HEK293 (cell line): Measurements from ENCODE around the gene KIAA1328.

Experiments used
- CTCF ChIA-PET: fragments of 350-600 bp; formaldehyde crosslinking; extraction: SDS; loops from one replicate; lab custom pipeline; 2021; ENCODE audit warnings: antibody characterized with exemption; lab: Yijun Ruan, JAX
- POLR2A ChIA-PET: fragments of 300-600 bp; formaldehyde crosslinking; extraction: SDS; loops from one replicate; lab custom pipeline; 2020; ENCODE audit warnings: antibody characterized with exemption, inconsistent platforms; lab: Yijun Ruan, JAX
- H3K27ac ChIP-seq: fragments of 200-500 bp; sonication (Bioruptor generic); 2 replicates; pipeline ENCODE4 v1.5.1; 2014; ENCODE audit warnings: low read depth, low read length, control low read depth, inconsistent platforms; ENCODE audit errors: extremely low read depth
- H3K36me3 ChIP-seq, 2 experiments: fragments of 200-500 bp in 1 of 2; sonication (Bioruptor generic) in 1 of 2; 1 replicate in 1 of 2; 2 replicates in 1 of 2; pipeline ENCODE4 v1.5.1; 2014 to 2017; ENCODE audit warnings: inconsistent platforms in 2 of 2, low read length in 2 of 2; ENCODE audit not compliant: control insufficient read depth in 2 of 2, insufficient read depth in 1 of 2
- H3K4me1 ChIP-seq: fragments of 200-500 bp; sonication (Bioruptor generic); 2 replicates; pipeline ENCODE4 v1.5.1; 2014; ENCODE audit warnings: mild to moderate bottlenecking, low read length, inconsistent platforms; ENCODE audit not compliant: control insufficient read depth, insufficient read depth
- H3K4me3 ChIP-seq: 2 replicates; pipeline ENCODE4 v1.5.1; 2011; ENCODE audit warnings: low read depth, mild to moderate bottlenecking, control low read depth, low read length, moderate library complexity
- H3K9me3 ChIP-seq: fragments of 200-500 bp; sonication (Bioruptor generic); 2 replicates; pipeline ENCODE4 v1.5.1; 2014; ENCODE audit warnings: low read depth, low read length, inconsistent platforms; ENCODE audit not compliant: control insufficient read depth, insufficient read depth
- GFI1B ChIP-seq: fragments of 450-650 bp; formaldehyde crosslinking; IDR thresholded peaks from 2 replicates; pipeline ENCODE4 v1.5.1; 2016; ENCODE audit warnings: missing biosample characterization, missing genetic modification characterization
- INSM2 ChIP-seq: fragments of 450-650 bp; formaldehyde crosslinking; IDR thresholded peaks from 2 replicates; pipeline ENCODE4 v1.5.1; 2016; ENCODE audit warnings: missing biosample characterization, missing genetic modification characterization
- KLF10 ChIP-seq: fragments of 450-650 bp; IDR thresholded peaks from 2 replicates; pipeline ENCODE4 v1.5.1; 2018; ENCODE audit warnings: missing biosample characterization, mild to moderate bottlenecking, missing genetic modification characterization
- MEIS1 ChIP-seq: sonication (generic); formaldehyde crosslinking; IDR thresholded peaks from 2 replicates; pipeline ENCODE4 v1.8.1; 2022; ENCODE audit warnings: missing genetic modification reagents, mild to moderate bottlenecking, borderline replicate concordance
- OVOL3 ChIP-seq: fragments of 450-650 bp; formaldehyde crosslinking; IDR thresholded peaks from 2 replicates; pipeline ENCODE4 v1.5.1; 2016; ENCODE audit warnings: missing biosample characterization, missing genetic modification characterization
- PATZ1 ChIP-seq: fragments of 450-650 bp; formaldehyde crosslinking; IDR thresholded peaks from 2 replicates; pipeline ENCODE4 v1.5.1; 2016; ENCODE audit warnings: missing biosample characterization, missing genetic modification characterization
- PBX3 ChIP-seq: sonication (generic); formaldehyde crosslinking; IDR thresholded peaks from 2 replicates; pipeline ENCODE4 v1.8.1; 2022; ENCODE audit warnings: mild to moderate bottlenecking, moderate library complexity, missing genetic modification reagents
- SETDB1 ChIP-seq: IDR thresholded peaks from one replicate; pipeline ENCODE4 v1.6.1; 2017; ENCODE audit warnings: mild to moderate bottlenecking, low read length, moderate library complexity, mixed read lengths; ENCODE audit not compliant: insufficient read length
- ZFP41 ChIP-seq: fragments of 450-650 bp; formaldehyde crosslinking; IDR thresholded peaks from 2 replicates; pipeline ENCODE4 v1.5.1; 2016; ENCODE audit warnings: missing biosample characterization, missing genetic modification characterization, borderline replicate concordance
- ZNF10 ChIP-seq: fragments of 450-650 bp; formaldehyde crosslinking; IDR thresholded peaks from 2 replicates; pipeline ENCODE4 v1.5.1; 2017; ENCODE audit warnings: missing biosample characterization, missing genetic modification characterization
- ZNF140 ChIP-seq: fragments of 450-650 bp; formaldehyde crosslinking; IDR thresholded peaks from 2 replicates; pipeline ENCODE4 v1.5.1; 2016; ENCODE audit warnings: missing biosample characterization, missing genetic modification characterization
- ZNF184 ChIP-seq: fragments of 450-650 bp; IDR thresholded peaks from 2 replicates; pipeline ENCODE4 v1.5.1; 2018; ENCODE audit warnings: missing biosample characterization, mild to moderate bottlenecking, missing genetic modification characterization
- ZNF350 ChIP-seq: fragments of 450-650 bp; formaldehyde crosslinking; IDR thresholded peaks from 2 replicates; pipeline ENCODE4 v1.5.0; 2017; ENCODE audit warnings: missing biosample characterization, mild to moderate bottlenecking, missing genetic modification characterization
- ZNF394 ChIP-seq: fragments of 450-650 bp; formaldehyde crosslinking; IDR thresholded peaks from 2 replicates; pipeline ENCODE4 v1.5.1; 2016; ENCODE audit warnings: missing biosample characterization, missing genetic modification characterization, mild to moderate bottlenecking, moderate library complexity, borderline replicate concordance
- ZNF518A ChIP-seq: fragments of 450-650 bp; formaldehyde crosslinking; conservative IDR thresholded peaks from 2 replicates; pipeline ENCODE4 v1.5.1; 2016; ENCODE audit warnings: low read depth, missing biosample characterization, missing genetic modification characterization
- ZNF521 ChIP-seq: fragments of 450-650 bp; formaldehyde crosslinking; IDR thresholded peaks from 2 replicates; pipeline ENCODE4 v1.5.1; 2017; ENCODE audit warnings: missing biosample characterization, mild to moderate bottlenecking, missing genetic modification characterization
- ZNF558 ChIP-seq: fragments of 450-650 bp; formaldehyde crosslinking; IDR thresholded peaks from 2 replicates; pipeline ENCODE4 v1.5.1; 2016; ENCODE audit warnings: missing biosample characterization, missing genetic modification characterization
- ZNF571 ChIP-seq: fragments of 450-650 bp; formaldehyde crosslinking; IDR thresholded peaks from 2 replicates; pipeline ENCODE4 v1.5.0; 2017; ENCODE audit warnings: missing biosample characterization, missing genetic modification characterization
- ZNF629 ChIP-seq: fragments of 450-650 bp; formaldehyde crosslinking; IDR thresholded peaks from 2 replicates; pipeline ENCODE4 v1.5.1; 2017; ENCODE audit warnings: missing biosample characterization, missing genetic modification characterization
- ZNF670 ChIP-seq: fragments of 450-650 bp; formaldehyde crosslinking; IDR thresholded peaks from 2 replicates; pipeline ENCODE4 v1.5.1; 2016; ENCODE audit warnings: missing biosample characterization, missing genetic modification characterization, low read depth
- ZNF768 ChIP-seq: fragments of 450-650 bp; formaldehyde crosslinking; IDR thresholded peaks from 2 replicates; pipeline ENCODE4 v1.5.1; 2018; ENCODE audit warnings: missing biosample characterization, mild to moderate bottlenecking, missing genetic modification characterization
- ZNF776 ChIP-seq: fragments of 450-650 bp; formaldehyde crosslinking; IDR thresholded peaks from 2 replicates; pipeline ENCODE4 v1.5.0; 2017; ENCODE audit warnings: missing biosample characterization, missing genetic modification characterization, borderline replicate concordance
- ZNF830 ChIP-seq: fragments of 450-650 bp; IDR thresholded peaks from 2 replicates; pipeline ENCODE4 v1.5.0; 2018; ENCODE audit warnings: missing biosample characterization, missing genetic modification characterization, low read depth, mild to moderate bottlenecking, moderate library complexity

KIAA1328 gene

GRCh38 chr18:37258131-37258530, 429.2 kb downstream of the KIAA1328 start (continued):
- no peak for TF ChIP-seq PATZ1 (tag by site-specific recombination)
- TF ChIP-seq ZNF558 (tag by site-specific recombination) = no peak
- no peak for TF ChIP-seq ZNF830 (tag by site-specific recombination)

- no peaks in the 10 kb centered on the region for H3K36me3 ChIP-seq
- TF ChIP-seq SETDB1 = no peak
- TF ChIP-seq ZNF140 (tag by site-specific recombination) = no peak
- TF ChIP-seq ZNF350 = no peak
- no peak for TF ChIP-seq ZNF10 (tag by site-specific recombination)
- no peak for TF ChIP-seq ZNF768 (tag by site-specific recombination)
- no peak for TF ChIP-seq ZNF670 (tag by site-specific recombination)
- no peak for TF ChIP-seq ZNF184 (tag by site-specific recombination)
- TF ChIP-seq ZNF521 = no peak
- TF ChIP-seq ZNF571 = no peak
- TF ChIP-seq ZNF776 (tag by site-specific recombination) = no peak
- TF ChIP-seq PBX3 (CRISPR knock-in tag) = no peak
- TF ChIP-seq ZFP41 = no peak
- TF ChIP-seq ZNF518A = no peak
- no peak for TF ChIP-seq GFI1B (tag by site-specific recombination)
- TF ChIP-seq ZNF629 (tag by site-specific recombination) = no peak
- no peak for TF ChIP-seq OVOL3 (tag by site-specific recombination)
- TF ChIP-seq MEIS1 = no peak
- no peak for TF ChIP-seq KLF10 (tag by site-specific recombination)
- no peak for TF ChIP-seq ZNF394
- TF ChIP-seq INSM2 = no peak
- H3K27ac ChIP-seq = no peak overlapping the region
- H3K4me1 ChIP-seq = no peaks in the 10 kb centered on the region
- H3K4me3 ChIP-seq = no peak overlapping the region
- POLR2A ChIA-PET = no interaction called here
- CTCF ChIA-PET = interaction anchor here (0.7 kb wide), 1 partner anchor 36 kb away, joined by 3 read pairs; no protein-coding TSS in a partner anchor
- H3K9me3 ChIP-seq = no peaks in the 10 kb centered on the region
These were observed 429.9 kb downstream of the KIAA1328 start for GRCh38 chr18:37258819-37259218.
